Osteoblast (primary cell): ENCODE data around the gene TJP3. TPM values are rescaled to one million over a fixed set of nuclear protein-coding genes. Genes with fewer than 3 reads are reported as not detected.

Experiments used
- DNase-seq: peaks from one replicate; pipeline ENCODE4 v3.0.0; 2011; ENCODE audit warnings: low spot score, mixed read lengths; ENCODE audit not compliant: insufficient read length; ENCODE audit errors: missing footprints
- H2AFZ ChIP-seq: 2 replicates; pipeline ENCODE4 v1.6.0; 2011; ENCODE audit warnings: mild to moderate bottlenecking, low read length
- H3K27ac ChIP-seq: 2 replicates; pipeline ENCODE4 v1.5.1; 2011; ENCODE audit warnings: mild to moderate bottlenecking, low read depth, low read length, moderate library complexity
- H3K27me3 ChIP-seq: 2 replicates; pipeline ENCODE4 v1.6.0; 2012; ENCODE audit warnings: mild to moderate bottlenecking, control low read depth, inconsistent platforms, low read length, moderate library complexity; ENCODE audit not compliant: insufficient read depth
- H3K36me3 ChIP-seq: 2 replicates; pipeline ENCODE4 v1.5.1; 2011; ENCODE audit warnings: mild to moderate bottlenecking, low read length, control low read depth, moderate library complexity; ENCODE audit not compliant: insufficient read depth
- H3K4me1 ChIP-seq: 2 replicates; pipeline ENCODE4 v1.5.1; 2011; ENCODE audit warnings: mild to moderate bottlenecking, low read length, control low read depth, moderate library complexity; ENCODE audit not compliant: insufficient read depth
- H3K4me2 ChIP-seq: 2 replicates; pipeline ENCODE4 v1.6.0; 2011; ENCODE audit warnings: mild to moderate bottlenecking, low read length; ENCODE audit not compliant: insufficient read depth
- H3K4me3 ChIP-seq: fragments of 200-600 bp; sonication (generic); 3 replicates; pipeline ENCODE4 v1.5.1; 2012; ENCODE audit warnings: mild to moderate bottlenecking, low read length, inconsistent platforms; ENCODE audit not compliant: insufficient read depth
- H3K79me2 ChIP-seq: 2 replicates; pipeline ENCODE4 v1.6.0; 2012; ENCODE audit warnings: mild to moderate bottlenecking, low read length, control low read depth, inconsistent platforms; ENCODE audit not compliant: insufficient read depth
- H3K9me3 ChIP-seq: 2 replicates; pipeline ENCODE4 v1.5.1; 2011; ENCODE audit warnings: low read depth, low read length, control low read depth
- H4K20me1 ChIP-seq: 2 replicates; pipeline ENCODE4 v1.6.0; 2012; ENCODE audit warnings: mild to moderate bottlenecking, low read length, control low read depth; ENCODE audit not compliant: insufficient read depth
- total RNA-seq: library from RNA; depleted of rRNA; stranded (reverse); fragments of >200 nt; gene quantifications from 2 replicates; pipeline ENCODE4 v1.2.3, GENCODE V29; 2012
- TF ChIP-seq, protein P1 (sequence below): IDR thresholded peaks from 2 replicates; pipeline ENCODE4 v1.5.1; 2011; ENCODE audit warnings: mild to moderate bottlenecking, low read depth, low read length, moderate library complexity; ENCODE audit errors: extremely low read depth

TJP3 gene
- total RNA-seq, 1 donor = not detected

DNA sequence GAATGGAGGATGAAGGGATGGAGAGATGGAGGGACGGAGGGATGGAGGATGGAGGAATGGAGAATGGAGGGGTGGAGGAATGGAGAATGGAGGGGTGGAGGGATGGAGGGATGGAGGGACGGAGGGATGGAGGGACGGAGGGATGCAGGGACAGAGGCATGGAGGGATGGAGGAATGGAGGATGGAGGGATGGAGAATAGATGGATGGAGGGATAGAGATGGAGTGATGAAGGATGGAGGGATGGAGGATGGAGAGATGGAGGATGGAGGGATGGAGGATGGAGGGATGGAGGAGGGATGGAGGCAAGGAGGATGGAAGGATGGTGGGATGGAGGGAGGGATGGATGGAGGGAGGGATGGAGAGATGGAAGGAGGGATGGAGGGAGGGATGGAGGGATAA lies 30.0 kb upstream of the TJP3 start:
- Histone ChIP-seq H3K79me2 (peaks cover 54% of the 10 kb centered on the region), H3K36me3 (no peaks in the 10 kb centered on the region), H3K27ac (no peak overlapping the region), H3K4me2 (no peak overlapping the region), H3K27me3 (no peaks in the 10 kb centered on the region), H3K9me3 (no peaks in the 10 kb centered on the region), H4K20me1 (peaks cover 16% of the 10 kb centered on the region), H2AFZ (no peak overlapping the region), H3K4me3 (no peak overlapping the region), H3K4me1 (no peaks in the 10 kb centered on the region)
- TF ChIP-seq, protein P1, sequence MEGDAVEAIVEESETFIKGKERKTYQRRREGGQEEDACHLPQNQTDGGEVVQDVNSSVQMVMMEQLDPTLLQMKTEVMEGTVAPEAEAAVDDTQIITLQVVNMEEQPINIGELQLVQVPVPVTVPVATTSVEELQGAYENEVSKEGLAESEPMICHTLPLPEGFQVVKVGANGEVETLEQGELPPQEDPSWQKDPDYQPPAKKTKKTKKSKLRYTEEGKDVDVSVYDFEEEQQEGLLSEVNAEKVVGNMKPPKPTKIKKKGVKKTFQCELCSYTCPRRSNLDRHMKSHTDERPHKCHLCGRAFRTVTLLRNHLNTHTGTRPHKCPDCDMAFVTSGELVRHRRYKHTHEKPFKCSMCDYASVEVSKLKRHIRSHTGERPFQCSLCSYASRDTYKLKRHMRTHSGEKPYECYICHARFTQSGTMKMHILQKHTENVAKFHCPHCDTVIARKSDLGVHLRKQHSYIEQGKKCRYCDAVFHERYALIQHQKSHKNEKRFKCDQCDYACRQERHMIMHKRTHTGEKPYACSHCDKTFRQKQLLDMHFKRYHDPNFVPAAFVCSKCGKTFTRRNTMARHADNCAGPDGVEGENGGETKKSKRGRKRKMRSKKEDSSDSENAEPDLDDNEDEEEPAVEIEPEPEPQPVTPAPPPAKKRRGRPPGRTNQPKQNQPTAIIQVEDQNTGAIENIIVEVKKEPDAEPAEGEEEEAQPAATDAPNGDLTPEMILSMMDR = no peak
- no peak for DNase-seq

DNA sequence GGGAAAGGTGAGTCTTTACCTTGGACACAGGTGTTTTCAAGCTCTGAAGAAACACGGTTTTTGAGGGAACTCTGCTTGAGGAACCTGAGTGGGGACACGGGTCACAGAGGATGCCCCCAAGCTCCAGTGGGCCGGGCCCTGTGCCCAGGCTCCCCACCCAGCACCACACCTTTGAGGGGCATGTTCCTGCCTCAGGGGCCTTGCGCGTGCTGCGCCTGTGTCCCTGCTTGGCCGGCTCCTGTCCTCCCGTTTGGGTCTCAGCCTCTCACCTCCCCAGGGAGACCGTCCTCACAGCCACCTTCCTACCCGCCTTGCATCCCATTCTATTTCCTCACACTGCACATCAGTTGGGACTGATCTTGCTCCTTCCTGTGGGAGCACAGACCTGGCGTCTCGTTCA lies 29.0 kb upstream of the TJP3 start:
- Histone ChIP-seq H3K27ac (no peak overlapping the region), H3K36me3 (peaks cover under 1% of the 10 kb centered on the region), H3K4me1 (no peaks in the 10 kb centered on the region), H3K79me2 (peaks cover 59% of the 10 kb centered on the region), H3K4me3 (no peak overlapping the region), H2AFZ (no peak overlapping the region), H4K20me1 (peaks cover 21% of the 10 kb centered on the region), H3K4me2 (no peak overlapping the region), H3K27me3 (no peaks in the 10 kb centered on the region), H3K9me3 (peaks cover under 1% of the 10 kb centered on the region)
- no peak for DNase-seq
- TF ChIP-seq, protein P1 = no peak

DNA sequence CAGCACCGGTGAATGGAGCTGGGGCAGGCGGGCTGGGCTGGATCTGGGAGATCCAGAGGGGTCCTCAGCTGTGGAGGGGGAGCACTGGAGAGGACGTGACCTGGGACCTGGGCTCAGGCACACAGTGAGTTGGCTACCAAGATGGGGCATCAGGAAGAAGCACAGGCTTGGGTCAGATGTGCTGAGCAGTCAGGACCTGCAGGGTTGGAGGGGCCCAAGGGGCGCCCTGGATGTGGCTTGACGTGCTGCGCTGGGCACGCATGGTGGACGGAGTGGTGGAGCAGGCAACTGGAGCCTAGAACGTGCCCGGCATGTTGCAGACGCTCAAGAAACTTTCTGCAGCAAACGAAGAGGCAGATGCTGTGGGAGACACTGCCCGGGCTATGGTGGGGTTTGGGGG lies 28.6 kb upstream of the TJP3 start:
- Histone ChIP-seq H2AFZ (no peak overlapping the region), H3K79me2 (peaks cover 63% of the 10 kb centered on the region), H4K20me1 (peaks cover 25% of the 10 kb centered on the region), H3K9me3 (peaks cover 4% of the 10 kb centered on the region), H3K4me2 (no peak overlapping the region), H3K36me3 (peaks cover 5% of the 10 kb centered on the region), H3K27ac (no peak overlapping the region), H3K27me3 (no peaks in the 10 kb centered on the region), H3K4me3 (no peak overlapping the region), H3K4me1 (no peaks in the 10 kb centered on the region)
- no peak for DNase-seq
- TF ChIP-seq, protein P1 = no peak

- no peak overlapping the region for H2AFZ ChIP-seq
- peaks cover 10% of the 10 kb centered on the region for H3K36me3 ChIP-seq
- peaks cover 6% of the 10 kb centered on the region for H3K9me3 ChIP-seq
- H4K20me1 ChIP-seq = peaks cover 21% of the 10 kb centered on the region
- no peak overlapping the region for H3K27ac ChIP-seq
- TF ChIP-seq, protein P1 = no peak
- H3K4me1 ChIP-seq = no peaks in the 10 kb centered on the region
- peaks cover 65% of the 10 kb centered on the region for H3K79me2 ChIP-seq
- DNase-seq = no peak
- H3K27me3 ChIP-seq = no peaks in the 10 kb centered on the region
- H3K4me3 ChIP-seq = no peak overlapping the region
- no peak overlapping the region for H3K4me2 ChIP-seq
These were observed 27.2 kb upstream of the TJP3 start for GRCh38 chr19:3680939-3681338.
